SK-N-SH (cell line): Measurements from ENCODE around the gene PAEP. TPM values are rescaled to one million over a fixed set of nuclear protein-coding genes. Genes with fewer than 3 reads are reported as not detected.

ENCODE experiments used
- CTCF ChIA-PET: fragments of 300-600, 350-600 bp; formaldehyde crosslinking; extraction: SDS; loops from one replicate; lab custom pipeline; 2021; lab: Yijun Ruan, JAX
- POLR2A ChIA-PET: fragments of 350-600 bp; sonication (Branson Sonifier 250); formaldehyde crosslinking; extraction: SDS; loops from one replicate; lab custom pipeline; 2020; ENCODE audit warnings: antibody characterized with exemption, inconsistent platforms; lab: Yijun Ruan, JAX
- DNase-seq: peaks from one replicate; pipeline ENCODE4 v3.0.0; 2012
- H2AFZ ChIP-seq: fragments of 200-600 bp; sonication (generic); 2 replicates; pipeline ENCODE4 v1.8.1; 2016; ENCODE audit warnings: antibody characterized with exemption, mild to moderate bottlenecking, low read depth
- H3F3A ChIP-seq: fragments of 200-600 bp; sonication (generic); replicated peaks from 2 replicates; pipeline ENCODE3; 2016; ENCODE audit warnings: antibody characterized with exemption, mild to moderate bottlenecking; ENCODE audit not compliant: insufficient read depth
- H3K27ac ChIP-seq, 2 experiments: fragments of 200-500 bp in 1 of 2; fragments of 200-600 bp in 1 of 2; sonication (Bioruptor generic) in 1 of 2; sonication (generic), shearing (Covaris generic) in 1 of 2; 2 replicates each; pipeline versions ENCODE4 v1.5.1 to v1.6.1; 2014 to 2016; ENCODE audit warnings: low read depth in 2 of 2, inconsistent platforms in 1 of 2, low read length in 1 of 2, mild to moderate bottlenecking in 1 of 2, mixed read lengths in 1 of 2
- H3K27me3 ChIP-seq: fragments of 200-600 bp; sonication (generic), shearing (Covaris generic); 2 replicates; pipeline ENCODE4 v1.6.1; 2016; ENCODE audit warnings: mixed run types; ENCODE audit not compliant: insufficient read depth
- H3K36me3 ChIP-seq, 2 experiments: fragments of 200-500 bp in 1 of 2; fragments of 200-600 bp in 1 of 2; sonication (Bioruptor generic) in 1 of 2; sonication (generic) in 1 of 2; replicated peaks in 1 of 2; 2 replicates each; pipeline versions ENCODE3 to v1.5.1; 2014 to 2016; ENCODE audit warnings: low read length in 1 of 2, mild to moderate bottlenecking in 1 of 2; ENCODE audit not compliant: insufficient read depth in 2 of 2, control insufficient read depth in 1 of 2
- H3K4me1 ChIP-seq, 2 experiments: fragments of 200-500 bp in 1 of 2; fragments of 200-600 bp in 1 of 2; sonication (Bioruptor generic) in 1 of 2; sonication (generic), shearing (Covaris generic) in 1 of 2; 2 replicates each; pipeline versions ENCODE4 v1.5.1 to v1.6.1; 2014 to 2016; ENCODE audit warnings: low read depth in 1 of 2, low read length in 1 of 2, mixed run types in 1 of 2; ENCODE audit not compliant: insufficient read depth in 2 of 2, control insufficient read depth in 1 of 2
- H3K4me2 ChIP-seq: fragments of 200-600 bp; sonication (generic), shearing (Covaris generic); 2 replicates; pipeline ENCODE4 v1.6.1; 2017; ENCODE audit warnings: mixed run types
- H3K4me3 ChIP-seq, 2 experiments: fragments of 200-500 bp in 1 of 2; fragments of 200-600 bp in 1 of 2; sonication (Bioruptor generic) in 1 of 2; sonication (generic), shearing (Covaris generic) in 1 of 2; 2 replicates each; pipeline versions ENCODE4 v1.5.1 to v1.8.1; 2014 to 2016; ENCODE audit warnings: low read depth in 2 of 2, inconsistent platforms in 1 of 2, low read length in 1 of 2, mild to moderate bottlenecking in 1 of 2, mixed read lengths in 1 of 2, moderate library complexity in 1 of 2
- H3K79me2 ChIP-seq: fragments of 200-600 bp; sonication (generic); 2 replicates; pipeline ENCODE4 v1.8.1; 2017; ENCODE audit warnings: mild to moderate bottlenecking; ENCODE audit not compliant: insufficient read depth
- H3K9ac ChIP-seq: fragments of 200-600 bp; sonication (generic); 2 replicates; pipeline ENCODE4 v1.6.1; 2017; ENCODE audit warnings: mixed run types
- H3K9me2 ChIP-seq: fragments of 200-600 bp; sonication (generic); 2 replicates; pipeline ENCODE4 v1.6.1; 2017; ENCODE audit warnings: mixed run types
- H3K9me3 ChIP-seq: fragments of 200-600 bp; sonication (generic); 2 replicates; pipeline ENCODE4 v1.6.1; 2017; ENCODE audit warnings: mixed run types, mild to moderate bottlenecking, moderate library complexity
- H4K20me1 ChIP-seq: fragments of 200-600 bp; sonication (generic); 2 replicates; pipeline ENCODE4 v1.6.1; 2017; ENCODE audit warnings: mild to moderate bottlenecking, mixed run types; ENCODE audit not compliant: insufficient read depth
- EP300 ChIP-seq, 2 experiments: IDR thresholded peaks; 2 replicates each; pipeline versions ENCODE4 v1.4.0 to v1.6.1; 2012; ENCODE audit warnings: borderline replicate concordance in 1 of 2, low read depth in 1 of 2, low read length in 1 of 2
- FOSL2 ChIP-seq: IDR thresholded peaks from 2 replicates; pipeline ENCODE4 v1.4.0; 2012; ENCODE audit warnings: low read depth, mild to moderate bottlenecking, moderate library complexity, borderline replicate concordance
- FOXM1 ChIP-seq: IDR thresholded peaks from 2 replicates; pipeline ENCODE4 v1.4.0; 2012; ENCODE audit warnings: low read depth, mild to moderate bottlenecking
- GABPA ChIP-seq: IDR thresholded peaks from 2 replicates; pipeline ENCODE4 v1.4.0; 2012; ENCODE audit warnings: low read depth, mild to moderate bottlenecking
- GATA2 ChIP-seq: sonication (generic); formaldehyde crosslinking; IDR thresholded peaks from 2 replicates; pipeline ENCODE4 v1.5.0; 2020; ENCODE audit warnings: mild to moderate bottlenecking, missing genetic modification reagents
- MAX ChIP-seq: IDR thresholded peaks from 2 replicates; pipeline ENCODE4 v1.4.0; 2012; ENCODE audit warnings: low read depth
- MEF2A ChIP-seq: IDR thresholded peaks from 2 replicates; pipeline ENCODE4 v1.4.0; 2012; ENCODE audit warnings: low read depth, borderline replicate concordance
- MXI1 ChIP-seq: IDR thresholded peaks from 2 replicates; pipeline ENCODE4 v1.6.1; 2012; ENCODE audit warnings: mild to moderate bottlenecking, low read depth, low read length, improper control_type of control experiment
- NFIC ChIP-seq: IDR thresholded peaks from 2 replicates; pipeline ENCODE4 v1.4.0; 2012; ENCODE audit warnings: borderline replicate concordance
- NRF1 ChIP-seq: IDR thresholded peaks from 2 replicates; pipeline ENCODE4 v1.6.1; 2012; ENCODE audit warnings: low read depth, mild to moderate bottlenecking, low read length
- POLR2AphosphoS5 ChIP-seq: IDR thresholded peaks from 2 replicates; pipeline ENCODE4 v1.6.1; 2012; ENCODE audit warnings: low read depth, low read length
- RAD21 ChIP-seq: IDR thresholded peaks from 2 replicates; pipeline ENCODE4 v1.6.1; 2012; ENCODE audit warnings: mild to moderate bottlenecking, low read length
- RCOR1 ChIP-seq: fragments of 150-350 bp; IDR thresholded peaks from 2 replicates; pipeline ENCODE4 v1.6.1; 2017; ENCODE audit warnings: antibody characterized with exemption, low read length
- RXRA ChIP-seq: IDR thresholded peaks from 2 replicates; pipeline ENCODE4 v1.4.0; 2012; ENCODE audit warnings: low read depth, mild to moderate bottlenecking, borderline replicate concordance
- SIN3A ChIP-seq: IDR thresholded peaks from 2 replicates; pipeline ENCODE4 v1.6.1; 2012; ENCODE audit warnings: low read depth, mild to moderate bottlenecking, low read length, moderate library complexity, borderline replicate concordance
- SMC3 ChIP-seq: IDR thresholded peaks from 2 replicates; pipeline ENCODE4 v1.6.1; 2012; ENCODE audit warnings: low read depth, low read length, improper control_type of control experiment
- TCF12 ChIP-seq: IDR thresholded peaks from 2 replicates; pipeline ENCODE4 v1.4.0; 2012
- USF2 ChIP-seq: fragments of 150-350 bp; IDR thresholded peaks from 2 replicates; pipeline ENCODE4 v1.6.1; 2017; ENCODE audit warnings: antibody characterized with exemption, low read length, low read depth, borderline replicate concordance
- WGBS: methylation state at CpG from one replicate; pipeline ENCODE4 v1.1.6; 2017; ENCODE audit warnings: low lambda C conversion rate; 5-methylcytosine and 5-hydroxymethylcytosine counted together
- polyA plus RNA-seq, 3 experiments: library from polyadenylated mRNA; depleted of rRNA; stranded (reverse); fragments of >200 nt; gene quantifications; 2 replicates each; pipeline ENCODE4 v1.2.3, GENCODE V29; 2012
- TF ChIP-seq, protein P1 (sequence below): fragments of 200-600 bp; sonication (generic); IDR thresholded peaks from 2 replicates; pipeline ENCODE4 v1.6.1; 2017; ENCODE audit warnings: antibody characterized with exemption, mild to moderate bottlenecking, moderate library complexity
- TF ChIP-seq, protein P2 (sequence below): IDR thresholded peaks from 2 replicates; pipeline ENCODE4 v1.4.0; 2012; ENCODE audit warnings: low read depth, borderline replicate concordance
- TF ChIP-seq, protein P3 (sequence below): fragments of 150-350 bp; IDR thresholded peaks from 2 replicates; pipeline ENCODE4 v1.6.1; 2016; ENCODE audit warnings: mild to moderate bottlenecking, low read depth, low read length

The PAEP gene
- polyA plus RNA-seq, 1 of the 3 experiments (the other 2 are of a cell fraction) = 0.08 TPM

- POLR2A ChIA-PET = no interaction called here
- Histone ChIP-seq H3K4me3 (no peak overlapping the region), H3K9me3 (no peaks in the 10 kb centered on the region), H2AFZ (no peak overlapping the region), H3K4me2 (no peak overlapping the region), H3K4me1 (no peaks in the 10 kb centered on the region), H3K27ac (no peak overlapping the region), H3K36me3 (no peaks in the 10 kb centered on the region), H3K9me2 (no peaks in the 10 kb centered on the region), H3K79me2 (no peaks in the 10 kb centered on the region), H4K20me1 (no peaks in the 10 kb centered on the region), H3F3A (no peaks in the 10 kb centered on the region), H3K27me3 (no peaks in the 10 kb centered on the region), H3K9ac (no peak overlapping the region)
- DNase-seq = no peak
- 24% methylated on average over 14 of the region's 14 CpGs for WGBS
- no peak for TF ChIP-seq SIN3A
- TF ChIP-seq MXI1 = no peak
- no peak for TF ChIP-seq NRF1
- TF ChIP-seq TCF12 = no peak
- TF ChIP-seq, protein P1, sequence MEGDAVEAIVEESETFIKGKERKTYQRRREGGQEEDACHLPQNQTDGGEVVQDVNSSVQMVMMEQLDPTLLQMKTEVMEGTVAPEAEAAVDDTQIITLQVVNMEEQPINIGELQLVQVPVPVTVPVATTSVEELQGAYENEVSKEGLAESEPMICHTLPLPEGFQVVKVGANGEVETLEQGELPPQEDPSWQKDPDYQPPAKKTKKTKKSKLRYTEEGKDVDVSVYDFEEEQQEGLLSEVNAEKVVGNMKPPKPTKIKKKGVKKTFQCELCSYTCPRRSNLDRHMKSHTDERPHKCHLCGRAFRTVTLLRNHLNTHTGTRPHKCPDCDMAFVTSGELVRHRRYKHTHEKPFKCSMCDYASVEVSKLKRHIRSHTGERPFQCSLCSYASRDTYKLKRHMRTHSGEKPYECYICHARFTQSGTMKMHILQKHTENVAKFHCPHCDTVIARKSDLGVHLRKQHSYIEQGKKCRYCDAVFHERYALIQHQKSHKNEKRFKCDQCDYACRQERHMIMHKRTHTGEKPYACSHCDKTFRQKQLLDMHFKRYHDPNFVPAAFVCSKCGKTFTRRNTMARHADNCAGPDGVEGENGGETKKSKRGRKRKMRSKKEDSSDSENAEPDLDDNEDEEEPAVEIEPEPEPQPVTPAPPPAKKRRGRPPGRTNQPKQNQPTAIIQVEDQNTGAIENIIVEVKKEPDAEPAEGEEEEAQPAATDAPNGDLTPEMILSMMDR = no peak
- no peak for TF ChIP-seq FOXM1
- CTCF ChIA-PET = interaction anchor here (0.6 kb wide), 1 partner anchor 283 kb away, joined by 3 read pairs; no protein-coding TSS in a partner anchor
Observed at GRCh38 chr9:135574331-135574730, 12.8 kb downstream of the PAEP start.

GRCh38 chr9:135574943-135575342, 13.4 kb downstream of the PAEP start:
- no peak for TF ChIP-seq FOSL2
- TF ChIP-seq MEF2A = no peak
- TF ChIP-seq RCOR1 = no peak
- TF ChIP-seq GABPA = no peak
- no peak for TF ChIP-seq FOXM1
- TF ChIP-seq NFIC = no peak
- no peak for TF ChIP-seq USF2
- TF ChIP-seq GATA2 (CRISPR knock-in tag) = no peak
- TF ChIP-seq SMC3 = no peak
- TF ChIP-seq, protein P2, sequence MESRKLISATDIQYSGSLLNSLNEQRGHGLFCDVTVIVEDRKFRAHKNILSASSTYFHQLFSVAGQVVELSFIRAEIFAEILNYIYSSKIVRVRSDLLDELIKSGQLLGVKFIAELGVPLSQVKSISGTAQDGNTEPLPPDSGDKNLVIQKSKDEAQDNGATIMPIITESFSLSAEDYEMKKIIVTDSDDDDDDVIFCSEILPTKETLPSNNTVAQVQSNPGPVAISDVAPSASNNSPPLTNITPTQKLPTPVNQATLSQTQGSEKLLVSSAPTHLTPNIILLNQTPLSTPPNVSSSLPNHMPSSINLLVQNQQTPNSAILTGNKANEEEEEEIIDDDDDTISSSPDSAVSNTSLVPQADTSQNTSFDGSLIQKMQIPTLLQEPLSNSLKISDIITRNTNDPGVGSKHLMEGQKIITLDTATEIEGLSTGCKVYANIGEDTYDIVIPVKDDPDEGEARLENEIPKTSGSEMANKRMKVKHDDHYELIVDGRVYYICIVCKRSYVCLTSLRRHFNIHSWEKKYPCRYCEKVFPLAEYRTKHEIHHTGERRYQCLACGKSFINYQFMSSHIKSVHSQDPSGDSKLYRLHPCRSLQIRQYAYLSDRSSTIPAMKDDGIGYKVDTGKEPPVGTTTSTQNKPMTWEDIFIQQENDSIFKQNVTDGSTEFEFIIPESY = no peak
- TF ChIP-seq, protein P3, sequence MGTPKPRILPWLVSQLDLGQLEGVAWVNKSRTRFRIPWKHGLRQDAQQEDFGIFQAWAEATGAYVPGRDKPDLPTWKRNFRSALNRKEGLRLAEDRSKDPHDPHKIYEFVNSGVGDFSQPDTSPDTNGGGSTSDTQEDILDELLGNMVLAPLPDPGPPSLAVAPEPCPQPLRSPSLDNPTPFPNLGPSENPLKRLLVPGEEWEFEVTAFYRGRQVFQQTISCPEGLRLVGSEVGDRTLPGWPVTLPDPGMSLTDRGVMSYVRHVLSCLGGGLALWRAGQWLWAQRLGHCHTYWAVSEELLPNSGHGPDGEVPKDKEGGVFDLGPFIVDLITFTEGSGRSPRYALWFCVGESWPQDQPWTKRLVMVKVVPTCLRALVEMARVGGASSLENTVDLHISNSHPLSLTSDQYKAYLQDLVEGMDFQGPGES = no peak
- TF ChIP-seq NRF1 = no peak
- no peak for TF ChIP-seq RAD21
- TF ChIP-seq EP300 (IDR thresholded peaks at IDR 0.05; ENCODE audit: borderline replicate concordance in 1 of 2, low read depth in 1 of 2, low read length in 1 of 2) = no peak
- no peak for TF ChIP-seq RXRA
- no peak for TF ChIP-seq MAX
- TF ChIP-seq POLR2AphosphoS5 = no peak
- H3K9ac ChIP-seq = no peak overlapping the region
- H3K36me3 ChIP-seq = no peaks in the 10 kb centered on the region
- ChIA-PET CTCF (interaction anchor here (0.6 to 0.7 kb wide), 2 partner anchors 36 to 284 kb away, joined by 3 read pairs; no protein-coding TSS in a partner anchor), POLR2A (no interaction called here)
- no peaks in the 10 kb centered on the region for H3K4me1 ChIP-seq
- H3K4me3 ChIP-seq = no peak overlapping the region
- no peak for DNase-seq
- no peaks in the 10 kb centered on the region for H3K27me3 ChIP-seq
- H3K4me2 ChIP-seq = no peak overlapping the region
- no peaks in the 10 kb centered on the region for H4K20me1 ChIP-seq
- no peak overlapping the region for H3K27ac ChIP-seq
- H3K79me2 ChIP-seq = no peaks in the 10 kb centered on the region
- no peaks in the 10 kb centered on the region for H3K9me2 ChIP-seq
- no peaks in the 10 kb centered on the region for H3F3A ChIP-seq
- H2AFZ ChIP-seq = no peak overlapping the region
- H3K9me3 ChIP-seq = no peaks in the 10 kb centered on the region
- 59% methylated on average over 4 of the region's 15 CpGs for WGBS
